T-helper 1 cell treated with Interleukin-12 subunit alpha and Interleukin-12 subunit beta and Interleukin-4 antibody, amounts not matched to agents 30 μg/mL and 1 μg/mL, for 36 hours (primary cell): ENCODE measurements around the gene ADGRL3.
"Not testable (repeated sequence)": the region's sequence is repeated elsewhere in the genome, so short reads cannot be mapped to it uniquely, and the experiment has no call there.

Experiments used
- H3K27ac Mint-ChIP-seq: one replicate; pipeline ENCODE4 v1.8.0; 2021; ENCODE audit warnings: mild to moderate bottlenecking, mixed read lengths
- H3K27me3 Mint-ChIP-seq: one replicate; pipeline ENCODE4 v1.8.0; 2021; ENCODE audit warnings: low read depth, mixed read lengths
- H3K36me3 Mint-ChIP-seq: one replicate; pipeline ENCODE4 v1.8.0; 2021; ENCODE audit warnings: low read depth, mixed read lengths
- H3K4me1 Mint-ChIP-seq: one replicate; pipeline ENCODE4 v1.8.0; 2021; ENCODE audit warnings: low read depth, mixed read lengths
- H3K4me3 Mint-ChIP-seq: one replicate; pipeline ENCODE4 v1.8.0; 2021; ENCODE audit warnings: mild to moderate bottlenecking, moderate library complexity, mixed read lengths
- H3K9me3 Mint-ChIP-seq: one replicate; pipeline ENCODE4 v1.8.0; 2021; ENCODE audit warnings: mixed read lengths

The ADGRL3 gene

DNA sequence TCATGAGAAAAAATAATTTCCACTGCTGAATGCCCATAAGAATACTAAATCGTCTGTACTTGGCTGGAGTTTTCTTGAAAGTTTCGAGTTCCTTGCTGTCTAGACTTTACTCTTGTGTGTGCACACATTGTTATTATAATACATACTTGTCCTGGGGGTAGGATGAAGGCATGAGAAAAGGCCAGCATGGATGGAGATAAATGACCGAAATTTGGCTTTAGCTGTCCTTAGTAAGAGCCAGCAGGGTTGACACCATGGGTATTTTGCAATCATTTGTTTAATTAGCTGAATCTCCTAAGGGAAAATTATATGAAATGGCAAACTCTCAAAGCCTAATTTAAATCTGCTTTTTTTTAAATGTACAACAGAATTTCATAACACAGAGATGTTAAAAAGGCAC lies 641.6 kb downstream of the ADGRL3 start:
- no peaks in the 10 kb centered on the region for H3K36me3 Mint-ChIP-seq
- H3K4me3 Mint-ChIP-seq: no peak overlapping the region
- no peak overlapping the region for H3K27ac Mint-ChIP-seq
- no peaks in the 10 kb centered on the region for H3K27me3 Mint-ChIP-seq
- peaks cover 11% of the 10 kb centered on the region for H3K9me3 Mint-ChIP-seq
- H3K4me1 Mint-ChIP-seq: no peaks in the 10 kb centered on the region

DNA sequence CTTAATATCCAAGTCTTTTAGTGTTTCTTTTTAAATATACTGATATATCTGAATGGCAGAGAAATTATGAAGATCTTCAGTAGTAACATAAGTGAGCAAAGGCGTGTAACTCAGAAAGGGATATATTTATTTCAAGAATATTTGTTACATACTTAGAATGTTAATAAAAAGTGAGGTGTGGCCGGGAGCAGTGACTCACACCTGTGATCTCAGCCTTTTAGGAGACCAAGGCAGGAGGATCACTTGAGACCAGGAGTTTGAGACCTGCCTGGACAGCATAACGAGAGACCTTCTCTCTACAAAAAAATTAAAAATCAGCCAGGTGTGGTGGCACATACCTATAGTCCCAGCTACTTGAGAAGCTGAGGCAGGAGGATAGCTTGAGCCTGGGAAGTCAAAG lies 651.0 kb downstream of the ADGRL3 start:
- Mint-ChIP-seq H3K9me3 (no peaks in the 10 kb centered on the region), H3K4me3 (no peak overlapping the region), H3K27me3 (no peaks in the 10 kb centered on the region), H3K27ac (no peak overlapping the region), H3K36me3 (no peaks in the 10 kb centered on the region), H3K4me1 (no peaks in the 10 kb centered on the region)

DNA sequence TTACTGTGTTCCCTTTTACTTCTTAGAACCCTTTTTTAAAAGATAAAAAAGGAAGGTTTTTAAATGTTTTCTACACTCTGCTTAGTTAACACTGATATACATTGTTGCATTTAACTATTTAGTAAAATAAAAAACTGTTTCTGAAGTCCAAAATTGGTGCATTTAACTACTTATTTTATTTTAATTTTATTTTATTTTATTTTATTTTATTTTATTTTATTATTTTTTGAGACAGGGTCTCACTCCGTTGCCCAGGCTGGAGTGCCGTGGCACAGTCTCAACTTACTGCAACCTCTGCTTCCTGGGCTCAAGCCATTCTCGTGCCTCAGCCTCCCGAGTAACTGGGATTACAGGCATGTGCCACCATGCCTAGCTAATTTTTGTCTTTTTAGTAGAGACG lies 652.0 kb downstream of the ADGRL3 start:
- not testable (repeated sequence) for H3K4me1 Mint-ChIP-seq, H3K36me3 Mint-ChIP-seq, H3K27ac Mint-ChIP-seq, H3K4me3 Mint-ChIP-seq, H3K27me3 Mint-ChIP-seq, H3K9me3 Mint-ChIP-seq

DNA sequence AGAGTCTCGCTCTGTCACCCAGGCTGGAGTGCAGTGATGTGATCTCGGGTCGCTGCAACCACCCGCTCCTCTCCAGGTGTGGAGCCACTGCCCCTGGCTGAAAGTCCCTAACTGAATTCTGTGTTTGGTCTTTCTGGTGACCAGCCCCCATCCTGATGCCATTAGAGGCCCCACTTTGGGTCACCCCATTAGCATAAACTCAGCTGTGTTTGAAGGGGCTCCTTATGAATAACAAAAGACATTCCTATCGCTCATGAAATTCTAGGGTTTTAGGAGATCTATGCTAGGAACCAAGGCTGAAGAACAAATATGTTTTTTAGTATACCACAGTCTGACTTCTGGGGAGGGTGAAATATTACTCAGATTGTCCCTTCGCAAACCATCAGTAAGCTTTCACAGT lies 652.9 kb downstream of the ADGRL3 start:
- Mint-ChIP-seq H3K27me3 (no peaks in the 10 kb centered on the region), H3K4me3 (no peak overlapping the region), H3K27ac (no peak overlapping the region), H3K9me3 (no peaks in the 10 kb centered on the region), H3K36me3 (no peaks in the 10 kb centered on the region), H3K4me1 (no peaks in the 10 kb centered on the region)

DNA sequence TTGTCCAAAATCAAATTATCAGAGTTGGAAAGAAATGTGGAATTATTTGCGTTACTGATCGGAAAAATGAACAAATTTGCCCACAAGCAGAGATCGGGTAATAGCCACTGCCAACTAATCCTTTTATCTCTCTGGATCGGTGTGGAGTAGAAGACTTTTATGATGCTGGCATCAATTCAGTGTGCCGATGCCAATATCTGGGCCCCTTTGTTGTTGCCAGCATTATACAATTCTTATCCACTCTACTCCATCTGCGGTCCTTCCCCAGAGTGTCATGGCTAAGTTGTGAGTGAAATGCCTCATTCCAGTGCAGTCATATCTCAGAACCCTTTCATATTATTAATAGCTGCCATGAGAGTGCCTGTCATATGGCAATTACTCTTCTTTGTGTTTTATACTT lies 660.2 kb downstream of the ADGRL3 start:
- Mint-ChIP-seq H3K27me3 (no peaks in the 10 kb centered on the region), H3K4me1 (no peaks in the 10 kb centered on the region), H3K36me3 (no peaks in the 10 kb centered on the region), H3K27ac (no peak overlapping the region), H3K4me3 (no peak overlapping the region), H3K9me3 (no peaks in the 10 kb centered on the region)

- H3K36me3 Mint-ChIP-seq: no peaks in the 10 kb centered on the region
- H3K27me3 Mint-ChIP-seq: no peaks in the 10 kb centered on the region
- H3K27ac Mint-ChIP-seq: no peak overlapping the region
- H3K4me1 Mint-ChIP-seq: no peaks in the 10 kb centered on the region
- H3K4me3 Mint-ChIP-seq: no peak overlapping the region
- peaks cover 8% of the 10 kb centered on the region for H3K9me3 Mint-ChIP-seq
These were observed 664.2 kb downstream of the ADGRL3 start for GRCh38 chr4:61864286-61864685.

GRCh38 chr4:61866378-61867030 lies 666.4 kb downstream of the ADGRL3 start:
- Mint-ChIP-seq H3K36me3 (no peaks in the 10 kb centered on the region), H3K9me3 (peaks cover 8% of the 10 kb centered on the region), H3K27ac (no peak overlapping the region), H3K4me3 (no peak overlapping the region), H3K27me3 (no peaks in the 10 kb centered on the region), H3K4me1 (no peaks in the 10 kb centered on the region)

DNA sequence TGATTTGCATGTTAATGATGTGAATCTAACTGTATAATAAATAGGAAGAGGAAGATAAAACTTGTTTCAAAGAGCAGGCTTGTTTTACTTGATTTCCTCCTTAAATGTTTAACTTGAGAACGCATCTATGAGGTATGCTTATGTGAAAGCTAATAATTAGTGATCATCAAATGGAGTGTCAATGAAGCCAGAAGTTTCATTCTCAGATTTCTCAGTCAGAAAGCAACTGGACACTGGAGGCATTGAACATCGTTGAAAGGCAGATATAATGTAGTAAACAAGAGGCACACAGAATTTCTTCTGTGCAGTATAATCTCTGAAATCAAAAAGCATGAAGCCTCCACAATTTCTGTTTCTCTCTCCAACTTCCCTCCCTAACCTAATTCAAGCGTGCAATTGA lies 672.9 kb downstream of the ADGRL3 start:
- Mint-ChIP-seq H3K9me3 (peaks cover 24% of the 10 kb centered on the region), H3K27me3 (no peaks in the 10 kb centered on the region), H3K36me3 (no peaks in the 10 kb centered on the region), H3K4me1 (no peaks in the 10 kb centered on the region), H3K27ac (no peak overlapping the region), H3K4me3 (no peak overlapping the region)

- no peak overlapping the region for H3K4me3 Mint-ChIP-seq
- H3K9me3 Mint-ChIP-seq: peaks cover 18% of the 10 kb centered on the region
- peaks cover 2% of the 10 kb centered on the region for H3K4me1 Mint-ChIP-seq
- H3K27me3 Mint-ChIP-seq: no peaks in the 10 kb centered on the region
- no peaks in the 10 kb centered on the region for H3K36me3 Mint-ChIP-seq
- no peak overlapping the region for H3K27ac Mint-ChIP-seq
These were observed 677.1 kb downstream of the ADGRL3 start for GRCh38 chr4:61877266-61877665.

- Mint-ChIP-seq H3K27ac (no peak overlapping the region), H3K9me3 (peaks cover 18% of the 10 kb centered on the region), H3K4me1 (peaks cover 2% of the 10 kb centered on the region), H3K27me3 (no peaks in the 10 kb centered on the region), H3K36me3 (no peaks in the 10 kb centered on the region), H3K4me3 (peak overlapping the region; percentile 1)
These were observed 677.8 kb downstream of the ADGRL3 start for GRCh38 chr4:61877893-61878292.

DNA sequence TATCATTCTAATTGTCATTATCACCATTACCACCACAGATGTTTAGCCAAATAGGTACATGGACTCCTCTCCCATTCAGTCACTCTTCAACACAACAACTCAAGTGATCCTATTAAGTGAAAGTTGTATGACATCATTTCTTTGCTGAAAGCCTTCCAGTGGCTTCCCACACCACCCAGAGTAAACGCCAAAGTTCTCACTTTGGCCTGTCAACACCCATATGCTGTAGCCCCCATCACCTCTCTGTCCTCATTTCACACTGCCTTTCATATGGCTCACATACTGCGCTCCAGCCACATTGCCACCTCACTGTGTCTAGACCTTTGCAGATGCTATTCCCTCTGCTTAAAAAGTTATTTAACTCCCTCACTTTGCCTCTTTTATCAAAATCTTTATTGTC lies 682.3 kb downstream of the ADGRL3 start:
- H3K27me3 Mint-ChIP-seq: no peaks in the 10 kb centered on the region
- H3K9me3 Mint-ChIP-seq: peaks cover 7% of the 10 kb centered on the region
- H3K36me3 Mint-ChIP-seq: no peaks in the 10 kb centered on the region
- H3K4me1 Mint-ChIP-seq: peaks cover 2% of the 10 kb centered on the region
- H3K27ac Mint-ChIP-seq: no peak overlapping the region
- no peak overlapping the region for H3K4me3 Mint-ChIP-seq

DNA sequence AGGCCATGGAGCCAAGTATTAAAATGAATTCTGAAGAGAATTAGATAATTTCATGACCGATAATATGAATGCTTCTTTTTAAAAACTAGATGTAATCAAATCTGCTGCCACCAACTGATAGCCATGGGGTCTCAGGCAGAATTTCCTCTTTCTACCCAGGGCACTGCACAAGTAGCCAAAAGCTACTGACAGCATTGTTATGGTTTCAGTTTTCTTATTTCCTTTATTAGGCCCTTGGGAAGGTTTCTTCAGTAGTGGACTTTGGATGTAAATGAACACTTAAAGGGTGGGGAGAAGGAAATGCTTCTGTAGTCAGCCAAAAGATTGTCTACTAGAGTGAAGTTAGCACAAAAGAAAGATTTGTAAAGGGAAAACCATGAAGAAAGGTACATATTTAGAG lies 686.0 kb downstream of the ADGRL3 start:
- Mint-ChIP-seq H3K4me3 (no peak overlapping the region), H3K27ac (no peak overlapping the region), H3K36me3 (no peaks in the 10 kb centered on the region), H3K27me3 (no peaks in the 10 kb centered on the region), H3K9me3 (peaks cover 1% of the 10 kb centered on the region), H3K4me1 (no peaks in the 10 kb centered on the region)

DNA sequence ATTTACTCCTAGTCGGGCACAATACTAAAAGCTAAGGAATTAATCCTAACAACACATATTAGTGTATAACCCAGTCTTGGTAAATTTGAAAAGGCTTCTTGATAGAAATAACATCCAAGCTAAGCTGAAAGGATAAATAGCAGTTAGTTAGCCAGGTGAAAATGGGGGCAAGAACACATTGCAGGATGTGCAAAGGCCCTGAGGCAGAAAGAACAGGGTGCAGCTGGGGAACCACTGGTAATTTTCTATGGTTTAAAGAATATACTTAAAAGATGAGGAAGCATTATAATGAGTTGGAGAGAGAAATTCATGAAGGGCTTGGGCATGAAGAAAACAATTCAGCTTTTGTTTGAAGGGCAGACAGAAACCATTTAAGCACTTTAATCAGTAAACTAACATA lies 689.0 kb downstream of the ADGRL3 start:
- Mint-ChIP-seq H3K4me1 (no peaks in the 10 kb centered on the region), H3K36me3 (no peaks in the 10 kb centered on the region), H3K9me3 (peaks cover 3% of the 10 kb centered on the region), H3K4me3 (no peak overlapping the region), H3K27ac (no peak overlapping the region), H3K27me3 (no peaks in the 10 kb centered on the region)

DNA sequence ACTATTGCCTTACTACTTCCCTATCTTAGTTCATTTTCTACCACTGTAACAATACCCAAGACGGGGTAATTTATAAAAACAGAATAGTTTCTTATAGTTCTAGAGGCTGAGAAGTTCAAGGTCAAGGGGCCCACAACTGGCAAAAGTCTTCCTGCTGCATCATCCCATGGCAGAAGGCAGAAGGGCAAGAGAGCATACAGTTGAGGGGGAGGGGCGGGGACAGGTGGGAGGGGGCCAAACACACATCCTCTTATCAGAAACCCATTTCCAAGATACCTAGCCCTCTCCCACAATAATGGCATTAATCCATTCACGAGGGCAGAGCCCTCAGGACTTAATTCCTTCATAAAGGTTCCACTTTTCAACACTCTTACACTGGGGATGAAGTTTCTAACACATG lies 690.2 kb downstream of the ADGRL3 start:
- no peaks in the 10 kb centered on the region for H3K4me1 Mint-ChIP-seq
- H3K27me3 Mint-ChIP-seq: no peaks in the 10 kb centered on the region
- H3K4me3 Mint-ChIP-seq: no peak overlapping the region
- H3K36me3 Mint-ChIP-seq: no peaks in the 10 kb centered on the region
- no peak overlapping the region for H3K27ac Mint-ChIP-seq
- H3K9me3 Mint-ChIP-seq: peaks cover 3% of the 10 kb centered on the region

- Mint-ChIP-seq H3K27me3 (no peaks in the 10 kb centered on the region), H3K4me3 (no peak overlapping the region), H3K4me1 (no peaks in the 10 kb centered on the region), H3K9me3 (peaks cover 3% of the 10 kb centered on the region), H3K36me3 (no peaks in the 10 kb centered on the region), H3K27ac (no peak overlapping the region)
These were observed 691.8 kb downstream of the ADGRL3 start for GRCh38 chr4:61891953-61892352.

- Mint-ChIP-seq H3K4me1 (no peaks in the 10 kb centered on the region), H3K27ac (no peak overlapping the region), H3K9me3 (peaks cover 7% of the 10 kb centered on the region), H3K27me3 (no peaks in the 10 kb centered on the region), H3K36me3 (no peaks in the 10 kb centered on the region), H3K4me3 (no peak overlapping the region)
These were observed 696.5 kb downstream of the ADGRL3 start for GRCh38 chr4:61896634-61897033.
